CD4-positive, alpha-beta T cell (primary cell): ENCODE measurements around the gene NPC1. TPM values are rescaled to one million over a fixed set of nuclear protein-coding genes. Genes with fewer than 3 reads are reported as not detected.

Source experiments
- ATAC-seq: fragments of 200-7000 bp; cut with Tn5 transposase; one replicate; pipeline ENCODE4 v1.10.0; 2022; ENCODE audit warnings: mild to moderate bottlenecking; ENCODE audit not compliant: poor library complexity
- CTCF ChIA-PET: fragments of 350-600 bp; sonication (Branson Sonifier 250); formaldehyde crosslinking; loops from one replicate; lab custom pipeline; 2021; ENCODE audit warnings: antibody characterized with exemption, inconsistent platforms; lab: Charles Lee
- POLR2A ChIA-PET: fragments of 350-600 bp; sonication (Branson Sonifier 250); formaldehyde crosslinking; loops from one replicate; lab custom pipeline; 2021; ENCODE audit warnings: antibody characterized with exemption, inconsistent platforms; lab: Charles Lee
- DNase-seq, 14 experiments: peaks; one replicate each; pipeline ENCODE4 v3.0.0-alpha.2; 2013 to 2020; ENCODE audit warnings: mixed read lengths in 2 of 14
- H3K27ac ChIP-seq, 2 donors: one replicate each; pipeline versions ENCODE4 v1.5.1 to v1.7.0; 2013; ENCODE audit warnings: low read length in 2 of 2, low read depth in 1 of 2, mild to moderate bottlenecking in 1 of 2
- H3K27me3 ChIP-seq, 2 experiments: 1 replicate in 1 of 2; 2 replicates in 1 of 2; pipeline versions ENCODE4 v1.6.1 to v1.7.0; 2013; ENCODE audit warnings: low read length in 2 of 2, control low read depth in 1 of 2, mild to moderate bottlenecking in 1 of 2, moderate library complexity in 1 of 2; ENCODE audit not compliant: insufficient read depth in 2 of 2, control insufficient read depth in 1 of 2
- H3K36me3 ChIP-seq: one replicate; pipeline ENCODE4 v1.6.1; 2013; ENCODE audit warnings: low read length, control low read depth; ENCODE audit not compliant: insufficient read depth
- H3K4me1 ChIP-seq: one replicate; pipeline ENCODE4 v1.6.1; 2013; ENCODE audit warnings: low read length, control low read depth; ENCODE audit not compliant: insufficient read depth
- H3K4me3 ChIP-seq: one replicate; pipeline ENCODE4 v1.5.1; 2013; ENCODE audit warnings: mild to moderate bottlenecking, low read length, moderate library complexity
- H3K9me3 ChIP-seq, 2 experiments: 1 replicate in 1 of 2; 2 replicates in 1 of 2; pipeline versions ENCODE4 v1.6.1 to v1.7.0; 2013; ENCODE audit warnings: low read length in 2 of 2, mild to moderate bottlenecking in 2 of 2, control low read depth in 1 of 2, moderate library complexity in 1 of 2; ENCODE audit not compliant: control insufficient read depth in 1 of 2, insufficient read depth in 1 of 2
- H3K27ac Mint-ChIP-seq: one replicate; pipeline ENCODE4 v1.8.0; 2020; ENCODE audit warnings: mixed read lengths
- H3K27me3 Mint-ChIP-seq: one replicate; pipeline ENCODE4 v1.8.0; 2021; ENCODE audit warnings: mixed read lengths
- H3K36me3 Mint-ChIP-seq: one replicate; pipeline ENCODE4 v1.8.0; 2021; ENCODE audit warnings: low read depth, mixed read lengths
- H3K4me1 Mint-ChIP-seq: one replicate; pipeline ENCODE4 v1.8.0; 2021; ENCODE audit warnings: low read depth, mixed read lengths
- H3K4me3 Mint-ChIP-seq: one replicate; pipeline ENCODE4 v1.8.0; 2020; ENCODE audit warnings: mild to moderate bottlenecking, mixed read lengths
- H3K9me3 Mint-ChIP-seq: one replicate; pipeline ENCODE4 v1.8.0; 2020; ENCODE audit warnings: mixed read lengths
- CTCF ChIP-seq: fragments of 200-600 bp; IDR thresholded peaks from one replicate; pipeline ENCODE4 v1.8.0; 2022; ENCODE audit warnings: antibody characterized with exemption, mild to moderate bottlenecking
- intact Hi-C, 2 experiments: fragments of 100-400 bp; cut with DNase I in 1 of 2; cut with micrococcal nuclease in 1 of 2; formaldehyde crosslinking; loops; one replicate each; pipeline versions ENCODE4 v1.15.1 to v1.9.0; 2023 to 2025; cut with DNase I, micrococcal nuclease
- total RNA-seq, 174 experiments: library from RNA in 2 of 174; stranded (reverse) in 2 of 174; gene quantifications; one replicate each; pipeline ENCODE4 v1.2.3 and lab custom pipeline; 2021 to 2026

Gene NPC1
- total RNA-seq, 2 experiments from 2014 or later: 17.2 to 17.6 TPM

GRCh38 chr18:23627321-23627720 is 41.0 kb upstream of the NPC1 start:
- ATAC-seq: no peak
- intact Hi-C loops: no loop called here
- ChIA-PET POLR2A (no interaction called here), CTCF (interaction anchor here (0.5 kb wide), 1 partner anchor 284 kb away, joined by 3 read pairs; no protein-coding TSS in a partner anchor)
- DNase-seq: no peak
- Mint-ChIP-seq H3K4me3 (no peak overlapping the region), H3K27me3 (peaks cover 2% of the 10 kb centered on the region), H3K9me3 (no peaks in the 10 kb centered on the region), H3K4me1 (no peaks in the 10 kb centered on the region), H3K27ac (no peak overlapping the region), H3K36me3 (no peaks in the 10 kb centered on the region)
- H3K27me3 ChIP-seq: no peaks in the 10 kb centered on the region
- H3K4me3 ChIP-seq: no peak overlapping the region
- no peaks in the 10 kb centered on the region for H3K4me1 ChIP-seq
- no peaks in the 10 kb centered on the region for H3K36me3 ChIP-seq
- H3K9me3 ChIP-seq: no peaks in the 10 kb centered on the region
- no peak for TF ChIP-seq CTCF
- no peak overlapping the region for H3K27ac ChIP-seq

GRCh38 chr18:23626451-23627279 is 40.4 kb upstream of the NPC1 start:
- Mint-ChIP-seq H3K27me3 (peaks cover 6% of the 10 kb centered on the region), H3K9me3 (no peaks in the 10 kb centered on the region), H3K27ac (no peak overlapping the region), H3K4me1 (no peaks in the 10 kb centered on the region), H3K36me3 (no peaks in the 10 kb centered on the region), H3K4me3 (no peak overlapping the region)
- Histone ChIP-seq H3K27me3 (peaks cover 0 to 2% of the 10 kb centered on the region in 2 experiments), H3K4me3 (no peak overlapping the region), H3K4me1 (no peaks in the 10 kb centered on the region), H3K27ac (no peak overlapping the region), H3K36me3 (no peaks in the 10 kb centered on the region), H3K9me3 (no peaks in the 10 kb centered on the region)
- ATAC-seq (no peak), DNase-seq (no peak)
- intact Hi-C loops: no loop called here
- POLR2A ChIA-PET: no interaction called here
- CTCF ChIA-PET: interaction anchor here (0.5 kb wide), 1 partner anchor 285 kb away, joined by 3 read pairs; no protein-coding TSS in a partner anchor
- TF ChIP-seq CTCF: no peak

- Histone ChIP-seq H3K27ac (no peak overlapping the region), H3K27me3 (peaks cover 26 to 30% of the 10 kb centered on the region in 2 experiments), H3K36me3 (no peaks in the 10 kb centered on the region), H3K9me3 (peaks cover 0 to 4% of the 10 kb centered on the region in 2 experiments), H3K4me1 (peaks cover 12% of the 10 kb centered on the region), H3K4me3 (no peak overlapping the region)
- CTCF ChIA-PET: interaction anchor here (1.1 to 1.7 kb wide), 2 partner anchors 25 to 80 kb away, joined by 3 to 20 read pairs; no protein-coding TSS in a partner anchor
- DNase-seq: no peak
- H3K36me3 Mint-ChIP-seq: no peaks in the 10 kb centered on the region
- H3K4me1 Mint-ChIP-seq: peaks cover 6% of the 10 kb centered on the region
- no peaks in the 10 kb centered on the region for H3K9me3 Mint-ChIP-seq
- TF ChIP-seq CTCF: no peak
- no peak overlapping the region for H3K4me3 Mint-ChIP-seq
- H3K27ac Mint-ChIP-seq: no peak overlapping the region
- no peak for ATAC-seq
- H3K27me3 Mint-ChIP-seq: peaks cover 40% of the 10 kb centered on the region
- POLR2A ChIA-PET: no interaction called here
- intact Hi-C loops: loop anchor here (2.0 kb wide), 3 partner anchors 296 to 496 kb away; no protein-coding TSS in a partner anchor
These were observed 36.7 kb upstream of the NPC1 start for GRCh38 chr18:23623040-23623439.
